ENCODE data around the gene SMC2. TPM values are rescaled to one million over a fixed set of nuclear protein-coding genes. Genes with fewer than 3 reads are reported as not detected.

SMC2 gene
- total and polyA plus RNA-seq, 3 donors from 2014 or later, result 6.1 to 25.9 (median 18.6) TPM

DNA sequence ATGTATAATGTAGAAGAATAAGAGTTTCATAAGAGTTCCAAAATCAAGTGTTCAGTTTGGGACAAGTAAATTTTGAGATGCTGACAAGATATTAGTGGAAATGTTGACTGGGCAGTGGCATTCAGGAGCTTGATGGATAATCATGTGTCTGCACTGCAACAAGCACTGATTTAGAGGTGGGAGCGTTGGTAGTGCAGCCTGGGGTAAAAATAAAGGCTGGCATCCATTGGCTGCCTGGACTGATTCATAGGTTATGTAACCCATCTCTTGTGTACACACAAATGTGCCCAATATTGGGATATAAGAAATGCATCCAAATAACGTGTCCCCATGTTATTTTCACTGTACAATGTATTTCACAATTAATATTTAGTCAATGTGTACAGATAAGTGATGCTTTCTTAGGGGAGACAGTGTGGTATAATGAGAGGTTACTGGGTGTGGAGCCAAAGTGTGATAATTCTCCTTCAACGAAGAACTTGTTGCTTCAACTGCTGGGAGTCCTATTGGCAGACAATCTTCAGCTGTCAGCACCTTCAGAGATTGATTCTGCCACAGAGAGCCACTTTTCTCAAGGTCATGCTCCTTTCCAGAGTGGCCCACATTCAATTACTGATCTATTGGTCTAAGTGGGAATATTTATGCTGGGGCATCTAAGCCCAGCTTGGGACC, 20.9 kb upstream of the SMC2 start:
- no peaks in the 10 kb centered on the region for H3K4me1 ChIP-seq
- TF ChIP-seq, protein P1, sequence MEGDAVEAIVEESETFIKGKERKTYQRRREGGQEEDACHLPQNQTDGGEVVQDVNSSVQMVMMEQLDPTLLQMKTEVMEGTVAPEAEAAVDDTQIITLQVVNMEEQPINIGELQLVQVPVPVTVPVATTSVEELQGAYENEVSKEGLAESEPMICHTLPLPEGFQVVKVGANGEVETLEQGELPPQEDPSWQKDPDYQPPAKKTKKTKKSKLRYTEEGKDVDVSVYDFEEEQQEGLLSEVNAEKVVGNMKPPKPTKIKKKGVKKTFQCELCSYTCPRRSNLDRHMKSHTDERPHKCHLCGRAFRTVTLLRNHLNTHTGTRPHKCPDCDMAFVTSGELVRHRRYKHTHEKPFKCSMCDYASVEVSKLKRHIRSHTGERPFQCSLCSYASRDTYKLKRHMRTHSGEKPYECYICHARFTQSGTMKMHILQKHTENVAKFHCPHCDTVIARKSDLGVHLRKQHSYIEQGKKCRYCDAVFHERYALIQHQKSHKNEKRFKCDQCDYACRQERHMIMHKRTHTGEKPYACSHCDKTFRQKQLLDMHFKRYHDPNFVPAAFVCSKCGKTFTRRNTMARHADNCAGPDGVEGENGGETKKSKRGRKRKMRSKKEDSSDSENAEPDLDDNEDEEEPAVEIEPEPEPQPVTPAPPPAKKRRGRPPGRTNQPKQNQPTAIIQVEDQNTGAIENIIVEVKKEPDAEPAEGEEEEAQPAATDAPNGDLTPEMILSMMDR (IDR thresholded peaks at IDR 0.05), result no peak
- no peak for DNase-seq
- intact Hi-C loops (cut with DNase I; ENCODE audit: low total_unique reads), result no loop called here
- H3K27ac ChIP-seq, result no peak overlapping the region
- no peaks in the 10 kb centered on the region for H3K27me3 ChIP-seq
- 72 to 75% methylated on average over 3 of the region's 3 CpGs for WGBS, 2 donors
- H3K36me3 ChIP-seq (ENCODE audit: low read depth, missing control alignments), result no peaks in the 10 kb centered on the region
- H3K9me3 ChIP-seq, result no peaks in the 10 kb centered on the region
- no peak overlapping the region for H3K4me3 ChIP-seq

GRCh38 chr9:104073770-104074133, 20.4 kb upstream of the SMC2 start:
- Histone ChIP-seq H3K27ac (no peak overlapping the region), H3K4me3 (no peak overlapping the region), H3K27me3 (no peaks in the 10 kb centered on the region), H3K9me3 (no peaks in the 10 kb centered on the region), H3K4me1 (no peaks in the 10 kb centered on the region), H3K36me3 (ENCODE audit: low read depth, missing control alignments) (no peaks in the 10 kb centered on the region)
- DNase-seq, result no peak
- WGBS, 2 donors, result 96 to 98% methylated on average over 3 of the region's 3 CpGs
- no peak for TF ChIP-seq POLR2A (IDR thresholded peaks at IDR 0.05)
- TF ChIP-seq, protein P1 (IDR thresholded peaks at IDR 0.05), result no peak
- intact Hi-C loops (cut with DNase I; ENCODE audit: low total_unique reads), result no loop called here

DNA sequence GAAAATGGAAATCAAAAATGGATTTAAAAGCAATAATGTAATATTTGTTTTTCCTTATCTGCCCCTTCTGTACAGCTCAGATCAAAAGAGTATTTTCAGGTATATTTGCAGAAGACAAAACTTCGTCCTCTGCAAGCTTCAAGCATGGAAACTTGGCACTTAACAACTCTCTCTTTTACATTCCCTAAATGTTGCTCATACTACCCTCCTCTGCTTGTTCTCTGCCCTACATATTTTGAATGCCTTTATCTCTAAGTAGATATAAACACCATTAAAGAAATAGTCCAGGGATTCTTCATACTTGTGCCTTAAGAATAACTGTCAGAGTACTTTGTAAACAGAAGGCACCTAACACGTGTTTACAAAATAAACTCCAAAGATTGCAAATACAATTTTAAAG, 19.2 kb upstream of the SMC2 start:
- intact Hi-C loops (cut with DNase I; ENCODE audit: low total_unique reads), result no loop called here
- WGBS, 2 donors, result 38 to 51% methylated on average over 2 of the region's 2 CpGs
- no peak overlapping the region for H3K4me3 ChIP-seq
- TF ChIP-seq, protein P1 (IDR thresholded peaks at IDR 0.05), result no peak
- no peaks in the 10 kb centered on the region for H3K27me3 ChIP-seq
- DNase-seq, result no peak
- H3K36me3 ChIP-seq (ENCODE audit: low read depth, missing control alignments), result no peaks in the 10 kb centered on the region
- no peaks in the 10 kb centered on the region for H3K9me3 ChIP-seq
- H3K27ac ChIP-seq, result no peak overlapping the region
- H3K4me1 ChIP-seq, result no peaks in the 10 kb centered on the region

- TF ChIP-seq, protein P1 (IDR thresholded peaks at IDR 0.05), result no peak
- TF ChIP-seq POLR2A (IDR thresholded peaks at IDR 0.05), result no peak
- Histone ChIP-seq H3K4me3 (no peak overlapping the region), H3K4me1 (no peaks in the 10 kb centered on the region), H3K27me3 (no peaks in the 10 kb centered on the region), H3K27ac (no peak overlapping the region), H3K36me3 (ENCODE audit: low read depth, missing control alignments) (no peaks in the 10 kb centered on the region), H3K9me3 (no peaks in the 10 kb centered on the region)
- intact Hi-C loops (cut with DNase I; ENCODE audit: low total_unique reads), result no loop called here
- 61% methylated on average over 2 of the region's 2 CpGs for WGBS, 2 donors
- no peak for DNase-seq
These were observed 18.0 kb upstream of the SMC2 start for GRCh38 chr9:104075801-104076753.
